Sigmoid colon (tissue), 4 donors: ENCODE measurements around the gene ALKBH7.

Experiments
- CTCF ChIP-seq, 4 experiments: fragments of 450-650 bp in 3 of 4; fragments of 200-600 bp in 1 of 4; IDR thresholded peaks; one replicate each; pipeline ENCODE4 v1.5.1; 2016 to 2019; ENCODE audit warnings: antibody characterized with exemption in 4 of 4, mild to moderate bottlenecking in 3 of 4, moderate library complexity in 2 of 4
- EP300 ChIP-seq, 4 donors: sonication (generic); formaldehyde crosslinking; IDR thresholded peaks; one replicate each; pipeline ENCODE4 v1.6.1; 2017; ENCODE audit warnings: antibody characterized with exemption in 4 of 4
- POLR2A ChIP-seq, 2 donors: fragments of 450-650 bp; IDR thresholded peaks; one replicate each; pipeline ENCODE4 v1.6.1; 2016; ENCODE audit warnings: antibody characterized with exemption in 2 of 2, mild to moderate bottlenecking in 2 of 2, moderate library complexity in 2 of 2
- POLR2AphosphoS5 ChIP-seq, 4 donors: sonication (generic); formaldehyde crosslinking; IDR thresholded peaks; one replicate each; pipeline ENCODE4 v1.6.1; 2017; ENCODE audit warnings: antibody characterized with exemption in 4 of 4

DNA sequence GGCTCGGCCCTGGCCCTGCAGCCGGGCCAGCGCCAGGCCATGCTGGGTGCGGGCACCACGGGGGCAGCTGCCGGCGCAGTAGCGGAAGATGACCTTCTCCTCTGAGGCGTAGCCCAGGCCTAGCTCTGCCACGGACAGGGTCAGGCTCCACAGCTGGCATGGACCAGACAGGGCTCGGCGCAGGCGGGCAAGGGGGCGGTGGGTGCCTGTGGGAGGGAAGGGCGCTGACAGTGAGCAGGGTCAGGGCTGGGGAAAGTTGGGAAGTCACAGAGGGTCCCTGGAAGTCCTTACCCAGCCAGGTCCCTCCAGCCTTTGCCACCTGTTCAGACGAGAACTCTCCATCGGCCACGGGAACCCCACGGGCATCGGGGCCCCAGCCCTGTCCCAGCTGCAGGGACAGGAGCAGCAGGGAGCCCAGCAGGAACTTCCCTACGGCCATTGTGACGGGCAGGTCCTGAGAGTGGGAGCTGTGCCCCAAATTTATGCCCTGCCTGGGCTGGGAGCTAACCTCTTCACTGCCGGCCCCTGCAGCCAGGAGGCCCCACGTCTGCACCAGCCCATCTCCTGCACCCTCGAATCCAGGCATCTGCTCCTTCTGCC, 2.9 kb downstream of the ALKBH7 start, which contains the start of gene PSPN:
- TF ChIP-seq POLR2AphosphoS5 (IDR thresholded peaks at IDR 0.05) (no peak), CTCF (IDR thresholded peaks at IDR 0.05) (no peak), POLR2A (IDR thresholded peaks at IDR 0.05) (no peak), EP300 (IDR thresholded peaks at IDR 0.05) (no peak)
